Peyer's patch (tissue), 4 donors: Measurements from ENCODE around the gene PDCD4. TPM values are rescaled to one million over a fixed set of nuclear protein-coding genes. Genes with fewer than 3 reads are reported as not detected.
A peak's percentile ranks its signal among the peaks of the same experiment; 100 is the strongest.

Experiments
- DNase-seq, 3 donors: peaks; one replicate each; pipeline ENCODE4 v3.0.0-alpha.2; 2017 to 2019
- H3K27ac ChIP-seq, 4 donors: fragments of 200-600 bp; sonication (generic); one replicate each; pipeline ENCODE4 v1.5.1; 2016 to 2019
- H3K27me3 ChIP-seq, 2 donors: fragments of 200-600 bp; sonication (generic); one replicate each; pipeline ENCODE4 v1.5.1; 2019
- H3K36me3 ChIP-seq, 3 donors: fragments of 200-600 bp; sonication (generic); one replicate each; pipeline ENCODE4 v1.5.1; 2016 to 2019
- H3K4me1 ChIP-seq, 4 donors: fragments of 200-600 bp; sonication (generic); one replicate each; pipeline ENCODE4 v1.5.1; 2016 to 2019
- H3K4me3 ChIP-seq, 4 donors: fragments of 200-600 bp; sonication (generic); 1 replicate in 3 of 4; 2 replicates in 1 of 4; pipeline ENCODE4 v1.5.1; 2016 to 2019; ENCODE audit warnings: mild to moderate bottlenecking in 1 of 4
- H3K9me3 ChIP-seq, 4 donors: fragments of 200-600 bp; sonication (generic); one replicate each; pipeline ENCODE4 v1.5.1; 2016 to 2019; ENCODE audit warnings: mild to moderate bottlenecking in 1 of 4
- CTCF ChIP-seq, 6 experiments: fragments of 450-650 bp in 4 of 6; fragments of 200-600 bp in 2 of 6; sonication (generic) in 1 of 6; IDR thresholded peaks; one replicate each; pipeline ENCODE4 v1.5.1; 2017 to 2019; ENCODE audit warnings: antibody characterized with exemption in 6 of 6, mild to moderate bottlenecking in 3 of 6, moderate library complexity in 1 of 6
- POLR2A ChIP-seq, 2 donors: fragments of 450-650 bp; IDR thresholded peaks; one replicate each; pipeline ENCODE4 v1.5.1; 2017; ENCODE audit warnings: antibody characterized with exemption in 2 of 2, mild to moderate bottlenecking in 2 of 2, moderate library complexity in 2 of 2
- total RNA-seq, 4 donors: library from RNA; depleted of rRNA; stranded (reverse); fragments of >200 nt; gene quantifications; one replicate each; pipeline ENCODE4 v1.1.0, GENCODE V29; 2016

Gene PDCD4
- total RNA-seq, 4 donors from 2014 or later, result 301 to 538 (median 330) TPM

GRCh38 chr10:110837418-110838171 lies 34.1 kb upstream of the PDCD4 start:
- no peaks in the 10 kb centered on the region for H3K9me3 ChIP-seq
- H3K4me1 ChIP-seq, result peaks cover 8 to 68% (median 17%) of the 10 kb centered on the region in 4 donors
- no peak overlapping the region for H3K4me3 ChIP-seq
- DNase-seq, result no peak
- H3K36me3 ChIP-seq, result no peaks in the 10 kb centered on the region
- H3K27me3 ChIP-seq, result no peaks in the 10 kb centered on the region
- peak overlapping the region; percentile 1 to 94 (median 80) for H3K27ac ChIP-seq
- TF ChIP-seq POLR2A (IDR thresholded peaks at IDR 0.05), result peak; percentile 13 to 57
- TF ChIP-seq CTCF (IDR thresholded peaks at IDR 0.05), result peak in 1 of 6 experiments; percentile 24

GRCh38 chr10:110840225-110840922 lies 31.4 kb upstream of the PDCD4 start:
- TF ChIP-seq CTCF (IDR thresholded peaks at IDR 0.05), result no peak
- TF ChIP-seq POLR2A (IDR thresholded peaks at IDR 0.05), result peak in 1 of 2 donors; percentile 46

GRCh38 chr10:110840923-110841428 lies 30.8 kb upstream of the PDCD4 start:
- peak overlapping the region; percentile 74 to 97 (median 75) for H3K27ac ChIP-seq
- no peak for DNase-seq
- peaks cover 12 to 79% (median 28%) of the 10 kb centered on the region in 4 donors for H3K4me1 ChIP-seq
- no peaks in the 10 kb centered on the region for H3K36me3 ChIP-seq
- H3K27me3 ChIP-seq, result no peaks in the 10 kb centered on the region
- H3K4me3 ChIP-seq, result no peak overlapping the region
- H3K9me3 ChIP-seq, result no peaks in the 10 kb centered on the region
- TF ChIP-seq CTCF (IDR thresholded peaks at IDR 0.05) (no peak), POLR2A (IDR thresholded peaks at IDR 0.05) (no peak)

More at GRCh38 chr10:110840225-110840922, 31.4 kb upstream of the PDCD4 start:
- peaks cover 12 to 79% (median 26%) of the 10 kb centered on the region in 4 donors for H3K4me1 ChIP-seq
- peak in 2 of 3 donors; percentile 93 for DNase-seq
- no peaks in the 10 kb centered on the region for H3K27me3 ChIP-seq
- no peak overlapping the region for H3K4me3 ChIP-seq
- H3K9me3 ChIP-seq, result no peaks in the 10 kb centered on the region
- no peaks in the 10 kb centered on the region for H3K36me3 ChIP-seq
- H3K27ac ChIP-seq, result peak overlapping the region; percentile 74 to 97 (median 75)

GRCh38 chr10:110841767-110842267 lies 29.9 kb upstream of the PDCD4 start:
- H3K4me1 ChIP-seq, result peaks cover 14 to 79% (median 28%) of the 10 kb centered on the region in 4 donors

More at GRCh38 chr10:110841767-110842267, 29.9 kb upstream of the PDCD4 start:
- Histone ChIP-seq H3K27me3 (no peaks in the 10 kb centered on the region), H3K36me3 (no peaks in the 10 kb centered on the region), H3K27ac (peak overlapping the region; percentile 75 to 97 (median 84)), H3K9me3 (no peaks in the 10 kb centered on the region), H3K4me3 (no peak overlapping the region)
- DNase-seq, result peak in 2 of 3 donors; percentile 79 to 83
- TF ChIP-seq POLR2A (IDR thresholded peaks at IDR 0.05) (no peak), CTCF (IDR thresholded peaks at IDR 0.05) (no peak)
